ENCODE measurements around the gene MIF. TPM values are rescaled to one million over a fixed set of nuclear protein-coding genes. Genes with fewer than 3 reads are reported as not detected.

The MIF gene
- total RNA-seq, 1 donor from 2014 or later: 306 TPM

Other genes with a start within 250 kb of the MIF start
- gene RGL4, start 203.4 kb upstream of the MIF start, total RNA-seq (ENCODE audit: unreplicated experiment): 0.15 TPM
- 8.0 TPM for gene ZNF70, start 143.3 kb upstream of the MIF start, total RNA-seq (ENCODE audit: unreplicated experiment)
- not detected for gene VPREB3, start 140.0 kb upstream of the MIF start, total RNA-seq (ENCODE audit: unreplicated experiment)
- 2.0 TPM for gene C22orf15, start 131.4 kb upstream of the MIF start, total RNA-seq (ENCODE audit: unreplicated experiment)
- 55.8 TPM for gene CHCHD10, start 126.4 kb upstream of the MIF start, total RNA-seq (ENCODE audit: unreplicated experiment)
- gene MMP11, start 121.5 kb upstream of the MIF start, total RNA-seq (ENCODE audit: unreplicated experiment): 3.4 TPM
- gene SMARCB1, start 107.4 kb upstream of the MIF start, total RNA-seq (ENCODE audit: unreplicated experiment): 105 TPM
- gene DERL3, start 55.4 kb upstream of the MIF start, total RNA-seq (ENCODE audit: unreplicated experiment): 1.3 TPM
- 9.2 TPM for gene SLC2A11, start 36.5 kb upstream of the MIF start, total RNA-seq (ENCODE audit: unreplicated experiment)
- gene GSTT2B, start 66.8 kb downstream of the MIF start, total RNA-seq (ENCODE audit: unreplicated experiment): 6.0 TPM
- gene DDTL, start 72.5 kb downstream of the MIF start, total RNA-seq (ENCODE audit: unreplicated experiment): 1.4 TPM
- gene DDT, start 80.1 kb downstream of the MIF start, total RNA-seq (ENCODE audit: unreplicated experiment): 73.5 TPM
- not detected for gene GSTT2, start 85.8 kb downstream of the MIF start, total RNA-seq (ENCODE audit: unreplicated experiment)
- not detected for gene GSTT4, start 111.1 kb downstream of the MIF start, total RNA-seq (ENCODE audit: unreplicated experiment)
- gene CABIN1, start 116.9 kb downstream of the MIF start, total RNA-seq (ENCODE audit: unreplicated experiment): 61.2 TPM

Data from endothelial cell (in vitro differentiated cells).